NOMO-1 treated with dmso at 0.1 percent for 144 hours (cell line): Measurements from ENCODE around the gene AFAP1.

Experiments used
- DNase-seq: peaks from one replicate; lab custom pipeline; 2025; ENCODE audit not compliant: unreplicated experiment; lab: John Stamatoyannopoulos, UW

The AFAP1 gene

GRCh38 chr4:7844594-7844991 is 95.1 kb downstream of the AFAP1 start:
- no peak for DNase-seq

- DNase-seq, result no peak
Measured at GRCh38 chr4:7843831-7844593, 95.6 kb downstream of the AFAP1 start.

GRCh38 chr4:7842384-7843279 is 97.0 kb downstream of the AFAP1 start:
- no peak for DNase-seq

GRCh38 chr4:7841894-7842293 is 97.8 kb downstream of the AFAP1 start:
- no peak for DNase-seq

GRCh38 chr4:7841071-7841470 is 98.6 kb downstream of the AFAP1 start:
- DNase-seq, result no peak

GRCh38 chr4:7839856-7840255 is 99.8 kb downstream of the AFAP1 start:
- DNase-seq, result no peak

- no peak for DNase-seq
Measured at GRCh38 chr4:7838136-7838782, 101.4 kb downstream of the AFAP1 start.

- DNase-seq, result no peak
Measured at GRCh38 chr4:7837597-7838135, 102.0 kb downstream of the AFAP1 start.

GRCh38 chr4:7831858-7832730 is 107.6 kb downstream of the AFAP1 start:
- DNase-seq, result no peak

GRCh38 chr4:7831330-7831729 is 108.3 kb downstream of the AFAP1 start:
- no peak for DNase-seq

GRCh38 chr4:7830747-7831146 is 108.9 kb downstream of the AFAP1 start:
- no peak for DNase-seq

GRCh38 chr4:7829652-7830580 is 109.7 kb downstream of the AFAP1 start:
- no peak for DNase-seq

GRCh38 chr4:7828793-7829301 is 110.8 kb downstream of the AFAP1 start:
- DNase-seq, result no peak

GRCh38 chr4:7828011-7828720 is 111.5 kb downstream of the AFAP1 start:
- peak; percentile 65 for DNase-seq

- DNase-seq, result no peak
Measured at GRCh38 chr4:7827566-7827965, 112.1 kb downstream of the AFAP1 start.

GRCh38 chr4:7826909-7827306 is 112.8 kb downstream of the AFAP1 start:
- no peak for DNase-seq

GRCh38 chr4:7826176-7826908 is 113.3 kb downstream of the AFAP1 start:
- no peak for DNase-seq

GRCh38 chr4:7824218-7824617 is 115.4 kb downstream of the AFAP1 start:
- no peak for DNase-seq
